HG03139 (cell line): Measurements from ENCODE around the gene ATP12A.

Experiments
- ATAC-seq: cut with Tn5 transposase; IDR thresholded peaks from one replicate; pipeline ENCODE4 v1.9.1; 2021; ENCODE audit not compliant: unreplicated experiment

ATP12A gene

DNA sequence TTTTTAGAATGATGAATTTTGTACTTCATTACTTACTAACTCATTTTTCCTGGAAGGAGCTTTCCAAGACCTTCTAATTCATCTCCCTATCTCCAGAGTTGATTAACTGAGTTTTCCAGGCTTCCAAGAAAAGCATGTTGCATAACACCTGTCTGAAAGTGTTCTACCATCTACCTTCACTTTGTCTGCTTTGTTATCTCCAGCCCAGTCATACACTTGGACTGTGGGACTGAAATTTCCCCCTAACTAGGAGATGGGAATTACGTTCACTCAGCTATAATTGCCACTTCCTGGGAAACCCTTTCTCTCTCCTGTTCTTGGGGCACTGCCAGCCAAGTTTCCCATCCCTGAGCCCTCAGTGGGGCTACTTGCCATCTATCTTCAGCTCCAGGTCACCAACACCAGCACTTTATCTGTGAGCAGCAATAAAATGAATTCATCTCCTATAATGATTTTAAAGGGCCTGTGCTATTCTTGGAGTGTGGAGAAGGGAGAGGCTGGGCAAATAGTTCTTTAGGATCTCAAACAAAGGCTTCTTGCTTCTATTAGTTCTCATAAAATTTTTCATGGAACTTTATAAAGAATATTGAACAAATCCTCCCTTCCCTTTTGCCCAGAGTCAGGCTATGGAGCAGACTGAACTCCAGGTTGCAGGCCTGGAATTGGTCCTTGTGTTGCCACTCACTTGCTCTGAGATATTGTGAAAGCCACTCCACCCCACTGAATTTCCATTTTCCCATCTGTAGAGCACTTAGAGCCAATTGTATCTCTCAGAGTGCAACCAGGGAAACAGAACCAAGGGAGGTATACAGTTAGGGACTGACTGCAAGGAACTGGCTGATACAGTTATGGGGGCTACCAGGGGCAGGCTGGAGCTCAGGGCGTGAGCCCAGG lies 17.8 kb upstream of the ATP12A start:
- ATAC-seq: no peak

- ATAC-seq: no peak
These were observed 17.2 kb upstream of the ATP12A start for GRCh38 chr13:24663089-24663395.

- ATAC-seq: no peak
These were observed 16.6 kb upstream of the ATP12A start for GRCh38 chr13:24663586-24663985.

- no peak for ATAC-seq
These were observed 15.3 kb upstream of the ATP12A start for GRCh38 chr13:24664726-24665409.

DNA sequence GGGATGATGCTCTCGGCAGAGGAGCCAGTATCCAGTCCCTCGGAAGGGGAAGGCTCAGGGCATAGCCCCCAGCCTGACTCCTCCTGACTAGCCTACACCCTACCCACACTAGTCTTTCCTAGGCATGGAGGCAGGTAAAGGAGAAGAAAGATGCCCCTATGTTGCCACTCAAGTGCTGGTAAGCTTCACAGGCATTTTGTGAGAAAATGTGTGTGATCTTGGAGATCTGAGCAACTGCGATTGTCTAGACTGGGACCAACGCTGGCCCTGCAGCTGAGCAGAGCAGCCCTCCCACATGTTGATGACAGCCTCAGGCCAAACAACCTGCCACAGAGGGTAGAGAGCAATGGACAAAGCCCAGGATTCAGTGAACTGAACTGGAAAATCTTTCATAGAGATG lies 11.7 kb upstream of the ATP12A start:
- no peak for ATAC-seq

GRCh38 chr13:24668955-24669582 lies 11.1 kb upstream of the ATP12A start:
- no peak for ATAC-seq

DNA sequence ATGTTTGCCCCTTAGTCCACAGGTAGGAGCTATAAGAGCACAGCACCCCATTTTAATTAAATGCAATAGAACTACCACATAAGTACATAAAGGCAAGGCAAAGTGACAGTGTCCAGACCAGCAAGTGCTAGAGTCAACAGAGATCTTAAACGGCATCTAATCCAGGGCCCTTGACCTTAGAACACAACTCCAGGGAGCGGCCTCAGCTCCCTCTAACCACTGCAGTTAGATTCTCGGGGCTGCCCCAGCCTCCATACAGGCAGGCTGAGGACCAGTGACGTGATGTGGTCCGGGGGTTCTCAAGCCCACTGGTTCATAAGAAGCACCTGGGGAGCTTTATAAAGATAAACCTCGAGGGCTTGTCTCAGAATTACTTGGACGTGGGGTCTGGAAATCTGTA lies 10.0 kb upstream of the ATP12A start:
- ATAC-seq: no peak

GRCh38 chr13:24670961-24671381 lies 9.2 kb upstream of the ATP12A start:
- ATAC-seq: no peak

DNA sequence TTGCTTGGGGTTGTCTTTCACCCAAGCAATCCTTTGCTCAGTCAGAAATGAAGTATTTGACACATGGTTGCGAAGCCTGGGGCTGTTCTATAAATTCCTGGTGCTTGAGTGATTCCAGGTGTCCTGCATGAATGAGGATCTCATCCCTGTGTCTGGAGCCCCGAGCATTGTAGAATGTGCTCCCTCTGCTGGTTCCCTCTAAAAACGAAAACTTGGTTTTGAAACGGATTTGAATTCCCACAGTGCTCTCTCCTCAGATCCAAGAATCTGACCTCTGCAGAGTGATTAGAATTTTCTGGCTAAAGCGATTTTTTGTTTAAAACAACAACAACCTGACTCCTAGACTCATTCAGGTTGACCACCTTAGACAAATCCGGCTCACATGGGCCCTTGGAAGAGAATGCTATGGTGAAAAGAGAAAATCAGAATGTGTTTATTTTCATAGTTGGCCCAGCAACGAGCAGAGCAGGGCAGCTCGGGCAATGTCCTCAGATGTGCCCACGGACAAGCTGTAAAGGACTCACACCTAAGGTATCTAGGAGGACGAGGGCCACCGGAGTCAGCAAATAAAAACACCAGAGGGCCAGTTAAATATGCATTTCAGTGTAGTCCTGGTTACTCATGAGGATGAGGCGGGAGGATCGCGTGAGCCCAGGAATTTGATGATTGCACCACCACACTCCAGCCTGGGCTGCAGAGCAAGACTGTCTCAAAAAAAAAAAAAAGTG lies 8.7 kb upstream of the ATP12A start:
- no peak for ATAC-seq

- no peak for ATAC-seq
These were observed 7.8 kb upstream of the ATP12A start for GRCh38 chr13:24672141-24673132.

- ATAC-seq: no peak
These were observed 4.2 kb upstream of the ATP12A start for GRCh38 chr13:24675806-24676570.

DNA sequence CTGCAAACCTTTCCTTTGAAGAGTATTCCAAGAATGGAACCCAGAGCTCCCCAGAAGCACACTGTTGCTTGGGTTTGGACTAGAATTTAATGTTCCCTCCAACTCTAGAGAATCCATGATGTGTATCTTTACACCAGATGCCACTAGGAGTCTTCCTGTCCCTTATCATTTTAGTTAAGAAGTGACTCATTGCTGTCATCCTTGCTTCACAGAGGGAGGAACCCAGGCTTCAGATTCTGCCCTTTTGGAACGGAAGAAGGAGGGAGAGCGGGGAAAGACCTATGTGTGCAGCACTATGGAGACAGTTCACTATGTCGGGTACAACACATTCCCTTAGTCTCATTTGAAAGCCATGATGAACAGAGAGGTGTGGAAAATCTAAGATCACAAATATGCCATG lies 2.1 kb upstream of the ATP12A start:
- ATAC-seq: no peak

DNA sequence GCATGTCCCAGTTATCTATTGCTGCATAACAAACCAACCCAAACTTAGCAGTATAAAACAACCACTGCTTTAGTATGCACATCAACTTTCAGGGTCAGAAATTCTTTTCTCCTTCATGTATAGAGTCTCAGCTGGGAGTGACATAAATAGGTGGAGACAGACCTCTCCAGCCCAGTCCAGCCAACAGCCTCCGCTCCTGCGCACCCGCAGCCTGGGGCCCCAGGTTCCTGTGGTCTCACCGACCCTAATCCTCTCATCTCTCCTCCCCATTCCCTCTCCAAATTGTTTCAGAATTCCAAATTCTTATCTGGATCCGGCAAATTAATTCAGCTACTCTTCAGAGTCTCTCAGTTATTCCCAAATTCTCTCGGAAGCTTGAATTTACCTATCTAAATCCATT lies 522 bp upstream of the ATP12A start:
- ATAC-seq: no peak

DNA sequence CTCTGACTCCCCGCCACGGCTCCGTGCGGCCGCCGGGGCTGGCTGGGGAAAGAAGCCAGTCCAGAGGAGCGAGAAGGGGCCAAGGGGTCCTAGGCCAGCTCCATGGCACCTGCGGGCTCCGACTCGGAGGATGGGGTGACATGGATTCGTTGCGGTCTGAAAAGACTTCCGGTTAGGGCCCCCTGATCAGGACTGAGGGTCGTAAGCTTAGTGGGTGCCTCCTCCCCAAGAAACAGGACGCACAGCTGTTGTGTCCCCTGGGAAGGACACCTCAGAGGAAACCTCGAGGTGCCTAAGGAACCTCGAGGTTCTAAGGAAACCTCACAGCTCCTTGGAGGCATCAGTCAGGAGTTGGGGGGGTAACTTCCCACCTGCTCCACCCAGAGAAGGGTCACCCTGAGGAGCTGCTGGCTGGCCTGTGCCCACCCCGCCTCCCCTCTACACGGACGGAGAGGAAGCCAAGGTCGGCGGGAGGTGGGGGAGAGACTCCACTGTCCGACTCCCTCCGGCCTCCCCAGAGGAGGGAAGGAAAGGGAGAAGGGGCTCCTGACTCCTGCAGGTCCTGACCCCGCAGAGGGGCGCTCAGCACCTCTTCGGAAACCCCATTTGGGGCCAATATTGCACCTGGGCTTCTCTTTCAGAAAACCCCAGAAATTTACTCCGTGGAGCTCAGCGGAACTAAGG lies 855 bp downstream of the ATP12A start:
- ATAC-seq: no peak

- ATAC-seq: no peak
These were observed 1.7 kb downstream of the ATP12A start for GRCh38 chr13:24681930-24682329.

DNA sequence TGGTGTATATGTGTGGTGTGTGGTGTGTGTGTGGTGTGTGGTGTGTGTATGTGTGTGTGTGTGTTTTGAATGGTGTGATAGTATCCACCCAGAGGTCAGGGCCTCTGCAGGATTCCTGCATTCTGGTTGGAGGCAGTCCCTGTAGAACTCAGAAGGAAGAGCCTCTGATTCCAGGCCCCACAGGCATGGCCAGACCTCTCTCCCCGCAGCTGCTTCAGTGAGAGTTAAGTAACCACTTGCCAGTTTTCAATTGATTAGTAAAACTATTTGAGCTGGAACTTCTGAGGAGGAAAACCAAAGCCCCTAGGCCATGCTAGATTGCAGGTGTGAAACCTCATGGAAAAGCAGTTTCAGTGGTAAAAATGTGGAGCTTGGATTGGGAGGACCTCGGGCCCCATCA lies 2.1 kb downstream of the ATP12A start:
- ATAC-seq: no peak

- ATAC-seq: no peak
These were observed 3.1 kb downstream of the ATP12A start for GRCh38 chr13:24683351-24683750.

- ATAC-seq: peak; percentile 54
These were observed 3.8 kb downstream of the ATP12A start for GRCh38 chr13:24683838-24684599.
